MCF 10A (cell line): ENCODE data around the gene FOXF1. TPM values are rescaled to one million over a fixed set of nuclear protein-coding genes. Genes with fewer than 3 reads are reported as not detected.

Experiments used
- BruUV-seq: library from RNA; stranded (reverse); fragments of 400-500 nt; replicated peaks from 2 replicates; lab custom pipeline; 2021; lab: Mats Ljungman, UMichigan
- CTCF ChIA-PET: fragments of 300-600 bp; sonication (Branson Sonifier 250); formaldehyde crosslinking; extraction: SDS; loops from one replicate; lab custom pipeline; 2021; ENCODE audit warnings: antibody characterized with exemption, inconsistent platforms; lab: Yijun Ruan, JAX
- POLR2A ChIA-PET: fragments of 300-600, 350-650 bp; sonication (Branson Sonifier 250); formaldehyde crosslinking; extraction: SDS; loops from one replicate; lab custom pipeline; 2020; ENCODE audit warnings: antibody characterized with exemption, inconsistent platforms; lab: Yijun Ruan, JAX
- DNase-seq: peaks from one replicate; pipeline ENCODE4 v3.0.0-alpha.2; 2018; ENCODE audit not compliant: unreplicated experiment
- H3K27ac Mint-ChIP-seq: one replicate; pipeline ENCODE4 v1.8.0; 2022; ENCODE audit warnings: mild to moderate bottlenecking, low read depth, mixed read lengths; ENCODE audit not compliant: unreplicated experiment
- H3K27me3 Mint-ChIP-seq: one replicate; pipeline ENCODE4 v1.8.0; 2022; ENCODE audit warnings: mixed read lengths; ENCODE audit not compliant: insufficient read depth, unreplicated experiment
- H3K36me3 Mint-ChIP-seq: one replicate; pipeline ENCODE4 v1.8.0; 2022; ENCODE audit warnings: mild to moderate bottlenecking, moderate library complexity, mixed read lengths; ENCODE audit not compliant: insufficient read depth, unreplicated experiment
- H3K4me1 Mint-ChIP-seq: one replicate; pipeline ENCODE4 v1.8.0; 2022; ENCODE audit warnings: mixed read lengths; ENCODE audit not compliant: insufficient read depth, unreplicated experiment
- H3K4me3 Mint-ChIP-seq: one replicate; pipeline ENCODE4 v1.8.0; 2022; ENCODE audit warnings: mild to moderate bottlenecking, moderate library complexity, mixed read lengths; ENCODE audit not compliant: unreplicated experiment
- H3K9me3 Mint-ChIP-seq: one replicate; pipeline ENCODE4 v1.8.0; 2022; ENCODE audit warnings: mixed read lengths; ENCODE audit not compliant: unreplicated experiment
- intact Hi-C: fragments of 100-400 bp; cut with micrococcal nuclease; formaldehyde crosslinking; loops from 2 replicates; pipeline ENCODE4 v1.14.1; 2022
- total RNA-seq: library from RNA; stranded (reverse); gene quantifications from 2 replicates; pipeline ENCODE4 v1.2.3, GENCODE V29; 2022
- TF ChIP-seq, protein P1 (sequence below): fragments of 200-600 bp; IDR thresholded peaks from one replicate; pipeline ENCODE4 v1.8.0; 2022; ENCODE audit warnings: antibody characterized with exemption, mild to moderate bottlenecking; ENCODE audit not compliant: unreplicated experiment

Gene FOXF1
- total RNA-seq, 1 experiment from 2014 or later = not detected

DNA sequence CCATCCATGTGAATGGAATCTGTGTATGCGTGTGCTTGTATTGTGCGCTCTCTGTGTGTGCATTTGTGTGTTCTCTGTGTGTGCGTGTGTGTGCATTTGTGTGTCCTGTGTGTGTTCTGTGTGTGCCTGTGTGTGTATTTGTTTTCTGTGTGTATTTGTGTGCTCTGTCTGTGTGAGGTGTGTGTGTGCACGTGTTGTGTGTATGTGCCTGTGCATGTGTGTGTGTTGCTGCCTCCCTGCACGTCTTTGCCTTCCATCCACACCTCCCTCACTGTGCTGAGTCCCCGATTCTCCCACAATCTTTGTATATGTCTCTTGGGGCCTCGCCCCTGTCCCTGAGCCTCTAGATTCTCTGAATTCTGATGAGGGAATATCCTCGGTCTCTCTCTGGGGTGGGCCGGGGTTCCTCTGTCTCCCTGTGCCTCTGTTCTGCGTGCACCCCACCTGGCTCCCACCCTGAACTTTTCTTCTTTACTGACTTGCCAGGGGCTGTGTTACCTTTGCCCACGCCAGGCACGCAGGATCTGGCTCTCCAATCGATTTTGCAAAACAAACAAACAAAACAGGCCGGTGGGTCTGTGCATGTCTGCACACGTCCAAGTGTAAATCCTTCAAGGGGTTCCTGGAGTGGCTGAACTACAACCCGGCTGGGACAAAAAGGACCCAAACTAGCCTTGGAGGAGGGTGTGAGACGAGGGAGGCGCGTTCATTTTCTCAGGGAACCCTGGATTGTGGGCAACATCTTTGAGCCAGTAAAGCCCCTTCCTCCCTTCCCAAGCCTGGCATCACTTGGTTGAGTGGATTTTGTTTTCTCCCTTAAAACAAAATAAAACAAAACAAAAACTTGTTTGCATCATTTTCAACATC lies 8.1 kb upstream of the FOXF1 start:
- peaks cover 8% of the 10 kb centered on the region for H3K4me1 Mint-ChIP-seq
- H3K9me3 Mint-ChIP-seq = no peaks in the 10 kb centered on the region
- H3K4me3 Mint-ChIP-seq = no peak overlapping the region
- ChIA-PET POLR2A (no interaction called here), CTCF (no interaction called here)
- TF ChIP-seq, protein P1, sequence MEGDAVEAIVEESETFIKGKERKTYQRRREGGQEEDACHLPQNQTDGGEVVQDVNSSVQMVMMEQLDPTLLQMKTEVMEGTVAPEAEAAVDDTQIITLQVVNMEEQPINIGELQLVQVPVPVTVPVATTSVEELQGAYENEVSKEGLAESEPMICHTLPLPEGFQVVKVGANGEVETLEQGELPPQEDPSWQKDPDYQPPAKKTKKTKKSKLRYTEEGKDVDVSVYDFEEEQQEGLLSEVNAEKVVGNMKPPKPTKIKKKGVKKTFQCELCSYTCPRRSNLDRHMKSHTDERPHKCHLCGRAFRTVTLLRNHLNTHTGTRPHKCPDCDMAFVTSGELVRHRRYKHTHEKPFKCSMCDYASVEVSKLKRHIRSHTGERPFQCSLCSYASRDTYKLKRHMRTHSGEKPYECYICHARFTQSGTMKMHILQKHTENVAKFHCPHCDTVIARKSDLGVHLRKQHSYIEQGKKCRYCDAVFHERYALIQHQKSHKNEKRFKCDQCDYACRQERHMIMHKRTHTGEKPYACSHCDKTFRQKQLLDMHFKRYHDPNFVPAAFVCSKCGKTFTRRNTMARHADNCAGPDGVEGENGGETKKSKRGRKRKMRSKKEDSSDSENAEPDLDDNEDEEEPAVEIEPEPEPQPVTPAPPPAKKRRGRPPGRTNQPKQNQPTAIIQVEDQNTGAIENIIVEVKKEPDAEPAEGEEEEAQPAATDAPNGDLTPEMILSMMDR = no peak
- no TSS peak for BruUV-seq
- no peak for DNase-seq
- no peaks in the 10 kb centered on the region for H3K36me3 Mint-ChIP-seq
- peaks cover 97% of the 10 kb centered on the region for H3K27me3 Mint-ChIP-seq
- intact Hi-C loops = no loop called here
- H3K27ac Mint-ChIP-seq = no peak overlapping the region

DNA sequence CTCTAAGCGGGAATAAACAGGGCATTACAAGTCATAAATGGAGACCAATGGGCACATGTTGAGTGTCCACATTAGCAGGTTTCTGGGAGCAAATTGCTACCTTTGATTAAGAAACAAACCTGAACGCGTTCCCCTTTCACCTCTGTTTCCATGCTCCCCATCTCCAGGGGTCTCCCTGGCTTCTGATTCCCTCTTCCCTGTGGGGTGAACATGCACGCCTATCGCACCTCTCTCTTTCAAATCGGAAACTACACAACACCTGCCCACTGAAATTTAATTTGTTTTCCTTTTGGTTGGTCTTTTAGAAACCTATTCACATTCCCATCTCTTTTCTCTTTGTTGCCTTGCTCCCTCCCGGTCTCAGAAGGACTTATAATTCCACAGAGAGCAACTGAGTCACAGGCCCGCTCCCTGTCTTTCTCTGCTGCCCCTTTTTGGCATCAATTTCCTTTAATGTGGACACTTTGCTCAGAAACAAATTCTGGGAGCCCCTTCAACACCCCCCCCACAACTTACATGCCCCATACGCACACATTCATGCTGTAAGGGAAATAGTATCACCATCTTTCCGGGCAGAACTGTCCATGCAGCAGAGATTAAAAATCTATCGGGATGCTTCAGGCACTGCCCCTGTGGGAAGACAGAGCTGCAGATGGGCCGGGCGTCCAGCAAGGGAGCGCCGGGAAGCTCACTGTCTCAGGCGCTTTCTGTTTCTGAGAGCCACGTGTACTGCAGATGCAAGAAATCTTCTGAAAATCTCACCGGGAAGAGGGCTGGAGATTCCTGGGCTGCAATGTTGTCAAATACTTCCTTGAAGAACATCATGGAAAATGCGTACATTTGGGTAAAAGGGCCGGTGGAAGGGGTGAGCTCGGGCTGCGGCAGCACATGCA lies 7.2 kb upstream of the FOXF1 start:
- no TSS peak for BruUV-seq
- ChIA-PET CTCF (interaction anchor here (1.0 kb wide), 1 partner anchor 431 kb away, joined by 7 read pairs; no protein-coding TSS in a partner anchor), POLR2A (no interaction called here)
- DNase-seq = no peak
- H3K4me1 Mint-ChIP-seq = peaks cover 8% of the 10 kb centered on the region
- no peak overlapping the region for H3K4me3 Mint-ChIP-seq
- TF ChIP-seq, protein P1 = no peak
- H3K27me3 Mint-ChIP-seq = peaks cover 100% of the 10 kb centered on the region
- no peaks in the 10 kb centered on the region for H3K9me3 Mint-ChIP-seq
- intact Hi-C loops = no loop called here
- H3K27ac Mint-ChIP-seq = no peak overlapping the region
- no peaks in the 10 kb centered on the region for H3K36me3 Mint-ChIP-seq

DNA sequence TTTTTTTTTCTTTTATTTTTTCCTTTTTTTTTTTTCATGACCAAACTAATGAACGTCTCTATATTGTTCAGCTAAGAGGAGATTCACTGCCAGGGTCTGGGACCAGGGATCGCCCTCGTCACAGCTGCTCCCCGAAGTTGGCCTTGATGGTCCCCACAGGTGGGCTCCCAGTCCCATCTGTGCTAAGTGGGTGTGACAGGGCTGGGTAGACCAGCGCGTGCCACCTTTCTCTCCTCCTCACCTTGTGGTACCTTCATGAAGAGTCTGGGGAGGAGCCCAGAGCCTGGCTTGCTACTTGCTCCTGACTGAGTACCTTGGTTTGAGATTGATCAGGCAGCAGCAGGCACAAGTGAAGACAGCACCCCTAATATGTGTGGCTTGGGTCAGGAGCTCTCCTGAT lies 6.5 kb upstream of the FOXF1 start:
- TF ChIP-seq, protein P1 = no peak
- no peak overlapping the region for H3K4me3 Mint-ChIP-seq
- peaks cover 8% of the 10 kb centered on the region for H3K4me1 Mint-ChIP-seq
- no peaks in the 10 kb centered on the region for H3K36me3 Mint-ChIP-seq
- BruUV-seq = no TSS peak
- intact Hi-C loops = no loop called here
- peaks cover 98% of the 10 kb centered on the region for H3K27me3 Mint-ChIP-seq
- no peak overlapping the region for H3K27ac Mint-ChIP-seq
- no peak for DNase-seq
- H3K9me3 Mint-ChIP-seq = no peaks in the 10 kb centered on the region
- ChIA-PET POLR2A (no interaction called here), CTCF (interaction anchor here (1.0 kb wide), 1 partner anchor 431 kb away, joined by 7 read pairs; no protein-coding TSS in a partner anchor)
